CD4-positive, alpha-beta T cell (primary cell): ENCODE results near the gene SPG7. TPM values are rescaled to one million over a fixed set of nuclear protein-coding genes. Genes with fewer than 3 reads are reported as not detected.

ENCODE experiments used
- ATAC-seq: fragments of 200-7000 bp; cut with Tn5 transposase; one replicate; pipeline ENCODE4 v1.10.0; 2022; ENCODE audit warnings: mild to moderate bottlenecking; ENCODE audit not compliant: poor library complexity
- CTCF ChIA-PET: fragments of 350-600 bp; sonication (Branson Sonifier 250); formaldehyde crosslinking; loops from one replicate; lab custom pipeline; 2021; ENCODE audit warnings: antibody characterized with exemption, inconsistent platforms; lab: Charles Lee
- POLR2A ChIA-PET: fragments of 350-600 bp; sonication (Branson Sonifier 250); formaldehyde crosslinking; loops from one replicate; lab custom pipeline; 2021; ENCODE audit warnings: antibody characterized with exemption, inconsistent platforms; lab: Charles Lee
- DNase-seq, 14 experiments: peaks; one replicate each; pipeline ENCODE4 v3.0.0-alpha.2; 2013 to 2020; ENCODE audit warnings: mixed read lengths in 2 of 14
- H3K27ac ChIP-seq, 2 donors: one replicate each; pipeline versions ENCODE4 v1.5.1 to v1.7.0; 2013; ENCODE audit warnings: low read length in 2 of 2, low read depth in 1 of 2, mild to moderate bottlenecking in 1 of 2
- H3K27me3 ChIP-seq, 2 experiments: 1 replicate in 1 of 2; 2 replicates in 1 of 2; pipeline versions ENCODE4 v1.6.1 to v1.7.0; 2013; ENCODE audit warnings: low read length in 2 of 2, control low read depth in 1 of 2, mild to moderate bottlenecking in 1 of 2, moderate library complexity in 1 of 2; ENCODE audit not compliant: insufficient read depth in 2 of 2, control insufficient read depth in 1 of 2
- H3K36me3 ChIP-seq: one replicate; pipeline ENCODE4 v1.6.1; 2013; ENCODE audit warnings: low read length, control low read depth; ENCODE audit not compliant: insufficient read depth
- H3K4me1 ChIP-seq: one replicate; pipeline ENCODE4 v1.6.1; 2013; ENCODE audit warnings: low read length, control low read depth; ENCODE audit not compliant: insufficient read depth
- H3K4me3 ChIP-seq: one replicate; pipeline ENCODE4 v1.5.1; 2013; ENCODE audit warnings: mild to moderate bottlenecking, low read length, moderate library complexity
- H3K9me3 ChIP-seq, 2 experiments: 1 replicate in 1 of 2; 2 replicates in 1 of 2; pipeline versions ENCODE4 v1.6.1 to v1.7.0; 2013; ENCODE audit warnings: low read length in 2 of 2, mild to moderate bottlenecking in 2 of 2, control low read depth in 1 of 2, moderate library complexity in 1 of 2; ENCODE audit not compliant: control insufficient read depth in 1 of 2, insufficient read depth in 1 of 2
- H3K27ac Mint-ChIP-seq: one replicate; pipeline ENCODE4 v1.8.0; 2020; ENCODE audit warnings: mixed read lengths
- H3K27me3 Mint-ChIP-seq: one replicate; pipeline ENCODE4 v1.8.0; 2021; ENCODE audit warnings: mixed read lengths
- H3K36me3 Mint-ChIP-seq: one replicate; pipeline ENCODE4 v1.8.0; 2021; ENCODE audit warnings: low read depth, mixed read lengths
- H3K4me1 Mint-ChIP-seq: one replicate; pipeline ENCODE4 v1.8.0; 2021; ENCODE audit warnings: low read depth, mixed read lengths
- H3K4me3 Mint-ChIP-seq: one replicate; pipeline ENCODE4 v1.8.0; 2020; ENCODE audit warnings: mild to moderate bottlenecking, mixed read lengths
- H3K9me3 Mint-ChIP-seq: one replicate; pipeline ENCODE4 v1.8.0; 2020; ENCODE audit warnings: mixed read lengths
- intact Hi-C, 2 experiments: fragments of 100-400 bp; cut with DNase I in 1 of 2; cut with micrococcal nuclease in 1 of 2; formaldehyde crosslinking; loops; one replicate each; pipeline versions ENCODE4 v1.15.1 to v1.9.0; 2023 to 2025; cut with DNase I, micrococcal nuclease
- total RNA-seq, 174 experiments: library from RNA in 2 of 174; stranded (reverse) in 2 of 174; gene quantifications; one replicate each; pipeline ENCODE4 v1.2.3 and lab custom pipeline; 2021 to 2026
- TF ChIP-seq, protein P1 (sequence below): fragments of 200-600 bp; IDR thresholded peaks from one replicate; pipeline ENCODE4 v1.8.0; 2022; ENCODE audit warnings: antibody characterized with exemption, mild to moderate bottlenecking

SPG7 gene
- total RNA-seq, 2 experiments from 2014 or later = 163 to 167 TPM

DNA sequence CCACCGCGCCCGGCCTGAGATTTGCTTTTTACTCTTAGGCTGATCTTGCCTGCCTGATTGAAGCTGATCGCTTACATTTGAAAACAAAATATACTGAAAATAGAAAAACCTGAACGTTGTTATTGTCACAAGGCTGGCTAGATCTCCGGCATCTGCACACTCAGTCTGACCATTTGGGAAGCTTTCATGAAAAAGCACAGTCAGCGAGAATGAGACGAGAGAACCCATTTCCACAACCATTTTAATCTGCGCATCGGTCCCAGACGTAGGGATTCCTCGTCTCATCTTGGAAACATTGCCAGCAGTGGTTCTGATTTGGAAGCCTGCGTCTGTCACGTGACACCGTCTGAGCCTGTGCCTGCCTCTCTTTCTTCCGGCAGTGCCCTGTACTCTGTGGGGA is 20.9 kb downstream of the SPG7 start:
- H3K27me3 ChIP-seq = no peaks in the 10 kb centered on the region
- Mint-ChIP-seq H3K36me3 (peaks cover 77% of the 10 kb centered on the region), H3K9me3 (no peaks in the 10 kb centered on the region), H3K27me3 (no peaks in the 10 kb centered on the region), H3K4me1 (peaks cover 8% of the 10 kb centered on the region), H3K27ac (no peak overlapping the region), H3K4me3 (no peak overlapping the region)
- no peak for ATAC-seq
- TF ChIP-seq, protein P1, sequence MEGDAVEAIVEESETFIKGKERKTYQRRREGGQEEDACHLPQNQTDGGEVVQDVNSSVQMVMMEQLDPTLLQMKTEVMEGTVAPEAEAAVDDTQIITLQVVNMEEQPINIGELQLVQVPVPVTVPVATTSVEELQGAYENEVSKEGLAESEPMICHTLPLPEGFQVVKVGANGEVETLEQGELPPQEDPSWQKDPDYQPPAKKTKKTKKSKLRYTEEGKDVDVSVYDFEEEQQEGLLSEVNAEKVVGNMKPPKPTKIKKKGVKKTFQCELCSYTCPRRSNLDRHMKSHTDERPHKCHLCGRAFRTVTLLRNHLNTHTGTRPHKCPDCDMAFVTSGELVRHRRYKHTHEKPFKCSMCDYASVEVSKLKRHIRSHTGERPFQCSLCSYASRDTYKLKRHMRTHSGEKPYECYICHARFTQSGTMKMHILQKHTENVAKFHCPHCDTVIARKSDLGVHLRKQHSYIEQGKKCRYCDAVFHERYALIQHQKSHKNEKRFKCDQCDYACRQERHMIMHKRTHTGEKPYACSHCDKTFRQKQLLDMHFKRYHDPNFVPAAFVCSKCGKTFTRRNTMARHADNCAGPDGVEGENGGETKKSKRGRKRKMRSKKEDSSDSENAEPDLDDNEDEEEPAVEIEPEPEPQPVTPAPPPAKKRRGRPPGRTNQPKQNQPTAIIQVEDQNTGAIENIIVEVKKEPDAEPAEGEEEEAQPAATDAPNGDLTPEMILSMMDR = no peak
- no peak for DNase-seq
- CTCF ChIA-PET = interaction anchor here (0.7 kb wide), 1 partner anchor 196 kb away, joined by 3 read pairs; no protein-coding TSS in a partner anchor
- H3K4me1 ChIP-seq = peaks cover 9% of the 10 kb centered on the region
- H3K36me3 ChIP-seq = peaks cover 65% of the 10 kb centered on the region
- intact Hi-C loops = no loop called here
- no peaks in the 10 kb centered on the region for H3K9me3 ChIP-seq
- H3K27ac ChIP-seq = no peak overlapping the region
- POLR2A ChIA-PET = no interaction called here
- H3K4me3 ChIP-seq = no peak overlapping the region

DNA sequence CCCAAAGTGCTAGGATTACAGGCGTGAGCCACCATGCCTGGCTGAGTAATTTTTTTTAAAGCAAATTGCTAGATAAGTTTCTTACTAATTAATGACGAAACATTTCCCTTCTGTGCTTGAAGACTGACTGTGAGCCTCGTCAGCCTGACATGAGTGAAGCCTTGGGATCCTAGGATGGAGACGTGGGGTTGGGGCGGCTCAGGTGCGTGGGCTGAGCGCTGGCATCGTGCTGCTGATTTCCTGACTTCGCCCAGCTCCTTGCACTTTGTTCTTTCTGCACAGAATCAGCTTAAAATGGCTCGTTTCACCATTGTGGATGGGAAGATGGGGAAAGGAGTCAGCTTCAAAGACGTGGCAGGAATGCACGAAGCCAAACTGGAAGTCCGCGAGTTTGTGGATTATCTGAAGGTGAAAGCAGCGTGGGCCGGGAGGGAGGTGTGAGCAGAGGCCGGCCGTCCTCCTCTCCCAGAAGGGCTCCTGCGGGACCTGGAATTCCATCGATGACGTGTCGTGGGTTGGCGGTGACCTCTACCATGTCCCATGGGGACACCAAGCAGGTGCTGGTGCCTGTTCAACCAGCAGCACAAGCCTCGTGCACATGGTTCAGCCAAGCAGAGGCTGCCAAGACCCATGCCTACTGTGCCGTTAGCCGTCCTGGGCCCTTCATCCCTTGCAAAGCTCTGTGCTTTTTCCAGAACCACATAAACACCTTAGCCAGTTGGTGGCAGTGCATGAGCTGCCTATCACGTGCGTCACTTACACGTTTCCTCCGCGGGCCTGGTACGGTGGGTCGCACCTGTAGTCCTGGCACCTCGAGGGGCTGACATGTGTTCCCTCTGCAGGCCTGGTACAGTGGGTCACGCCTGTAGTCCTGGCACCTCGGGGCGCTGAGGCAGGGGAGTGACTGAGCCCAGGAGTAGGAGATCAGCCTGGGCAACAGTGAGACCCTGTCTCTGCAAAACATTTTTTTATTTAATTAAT is 22.5 kb downstream of the SPG7 start:
- H3K27me3 Mint-ChIP-seq = no peaks in the 10 kb centered on the region
- Histone ChIP-seq H3K27me3 (no peaks in the 10 kb centered on the region), H3K36me3 (peaks cover 55% of the 10 kb centered on the region), H3K9me3 (no peaks in the 10 kb centered on the region), H3K27ac (no peak overlapping the region), H3K4me3 (no peak overlapping the region), H3K4me1 (peaks cover 25% of the 10 kb centered on the region)
- H3K4me3 Mint-ChIP-seq = no peak overlapping the region
- H3K4me1 Mint-ChIP-seq = peaks cover 23% of the 10 kb centered on the region
- DNase-seq (no peak), ATAC-seq (no peak)
- no peaks in the 10 kb centered on the region for H3K9me3 Mint-ChIP-seq
- TF ChIP-seq, protein P1 = no peak
- no peak overlapping the region for H3K27ac Mint-ChIP-seq
- intact Hi-C loops = no loop called here
- ChIA-PET CTCF (no interaction called here), POLR2A (no interaction called here)
- H3K36me3 Mint-ChIP-seq = peaks cover 70% of the 10 kb centered on the region

DNA sequence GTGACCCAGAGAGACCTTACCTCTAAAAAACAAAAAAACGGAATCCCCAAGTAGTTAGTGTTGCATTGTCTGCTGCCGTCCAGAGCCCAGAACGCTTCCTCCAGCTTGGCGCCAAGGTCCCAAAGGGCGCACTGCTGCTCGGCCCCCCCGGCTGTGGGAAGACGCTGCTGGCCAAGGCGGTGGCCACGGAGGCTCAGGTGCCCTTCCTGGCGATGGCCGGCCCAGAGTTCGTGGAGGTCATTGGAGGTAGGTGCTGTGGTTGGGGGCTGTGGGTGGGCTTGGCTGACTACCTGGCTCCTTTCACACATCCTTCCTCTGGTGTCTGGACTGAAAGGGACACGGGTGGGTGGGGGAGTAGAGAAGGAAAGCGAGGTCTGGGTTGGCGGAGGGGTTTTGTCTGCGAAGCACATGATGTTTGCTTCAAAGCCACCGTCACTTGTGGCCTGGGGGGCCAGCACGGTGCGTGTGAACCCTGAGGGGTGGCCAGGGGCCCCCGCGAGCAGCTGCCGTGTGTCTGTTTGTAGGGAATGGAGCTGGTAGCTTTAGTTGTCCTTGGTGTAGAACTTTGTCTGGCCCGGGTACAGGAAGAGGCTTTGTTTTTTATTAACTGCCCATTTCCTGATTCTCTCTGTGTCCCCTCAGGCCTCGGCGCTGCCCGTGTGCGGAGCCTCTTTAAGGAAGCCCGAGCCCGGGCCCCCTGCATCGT is 23.8 kb downstream of the SPG7 start:
- peaks cover 33% of the 10 kb centered on the region for H3K4me1 ChIP-seq
- no peaks in the 10 kb centered on the region for H3K9me3 ChIP-seq
- peaks cover 61% of the 10 kb centered on the region for H3K36me3 Mint-ChIP-seq
- H3K27me3 Mint-ChIP-seq = no peaks in the 10 kb centered on the region
- no peak for DNase-seq
- no peaks in the 10 kb centered on the region for H3K27me3 ChIP-seq
- H3K36me3 ChIP-seq = peaks cover 46% of the 10 kb centered on the region
- H3K27ac Mint-ChIP-seq = no peak overlapping the region
- CTCF ChIA-PET = interaction anchor here (0.7 kb wide), 1 partner anchor 25 kb away, joined by 3 read pairs; no protein-coding TSS in a partner anchor
- no peaks in the 10 kb centered on the region for H3K9me3 Mint-ChIP-seq
- H3K27ac ChIP-seq = no peak overlapping the region
- no peak for ATAC-seq
- H3K4me3 ChIP-seq = no peak overlapping the region
- H3K4me3 Mint-ChIP-seq = no peak overlapping the region
- POLR2A ChIA-PET = interaction anchor here (1.3 kb wide), 1 partner anchor 24 kb away, joined by 5 read pairs; the partner anchor contains the start of gene SPG7
- H3K4me1 Mint-ChIP-seq = peaks cover 23% of the 10 kb centered on the region
- intact Hi-C loops = no loop called here
- TF ChIP-seq, protein P1 = no peak
